Measurements from ENCODE around the gene ZG16. TPM values are rescaled to one million over a fixed set of nuclear protein-coding genes. Genes with fewer than 3 reads are reported as not detected.
"Not testable (repeated sequence)": the region's sequence is repeated elsewhere in the genome, so short reads cannot be mapped to it uniquely, and the experiment has no call there.

Gene ZG16
- total and polyA plus RNA-seq, 2 experiments from 2014 or later, result 2.7 to 3.0 TPM

- no peak overlapping the region for H2AFZ ChIP-seq
- no peaks in the 10 kb centered on the region for H3K9me2 ChIP-seq (replicated peaks; ENCODE audit: insufficient read depth)
- H4K20me1 ChIP-seq (ENCODE audit: insufficient read depth, poor library complexity, severe bottlenecking), result no peaks in the 10 kb centered on the region
- H3K27ac ChIP-seq, result peak overlapping the region; percentile 58
- 50% methylated on average over 1 of the region's 1 CpG for WGBS (ENCODE audit: low lambda C conversion rate, missing lambda C conversion rate)
- peak; percentile 52 for DNase-seq (ENCODE audit: low spot score)
- no peak overlapping the region for H3K4me2 ChIP-seq
- H3K4me3 ChIP-seq, result no peak overlapping the region
- no peaks in the 10 kb centered on the region for H3K79me2 ChIP-seq
- no peaks in the 10 kb centered on the region for H3K36me3 ChIP-seq (replicated peaks; ENCODE audit: insufficient read depth, low read depth)
- TF ChIP-seq, protein P1, sequence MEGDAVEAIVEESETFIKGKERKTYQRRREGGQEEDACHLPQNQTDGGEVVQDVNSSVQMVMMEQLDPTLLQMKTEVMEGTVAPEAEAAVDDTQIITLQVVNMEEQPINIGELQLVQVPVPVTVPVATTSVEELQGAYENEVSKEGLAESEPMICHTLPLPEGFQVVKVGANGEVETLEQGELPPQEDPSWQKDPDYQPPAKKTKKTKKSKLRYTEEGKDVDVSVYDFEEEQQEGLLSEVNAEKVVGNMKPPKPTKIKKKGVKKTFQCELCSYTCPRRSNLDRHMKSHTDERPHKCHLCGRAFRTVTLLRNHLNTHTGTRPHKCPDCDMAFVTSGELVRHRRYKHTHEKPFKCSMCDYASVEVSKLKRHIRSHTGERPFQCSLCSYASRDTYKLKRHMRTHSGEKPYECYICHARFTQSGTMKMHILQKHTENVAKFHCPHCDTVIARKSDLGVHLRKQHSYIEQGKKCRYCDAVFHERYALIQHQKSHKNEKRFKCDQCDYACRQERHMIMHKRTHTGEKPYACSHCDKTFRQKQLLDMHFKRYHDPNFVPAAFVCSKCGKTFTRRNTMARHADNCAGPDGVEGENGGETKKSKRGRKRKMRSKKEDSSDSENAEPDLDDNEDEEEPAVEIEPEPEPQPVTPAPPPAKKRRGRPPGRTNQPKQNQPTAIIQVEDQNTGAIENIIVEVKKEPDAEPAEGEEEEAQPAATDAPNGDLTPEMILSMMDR (IDR thresholded peaks at IDR 0.05; ENCODE audit: poor library complexity), result no peak
- TF ChIP-seq EZH2 (IDR thresholded peaks at IDR 0.05; ENCODE audit: borderline replicate concordance) (no peak), EZH2phosphoT487 (IDR thresholded peaks at IDR 0.05; ENCODE audit: low read depth, severe bottlenecking, unreplicated experiment) (no peak)
- H3K9me3 ChIP-seq (ENCODE audit: low read depth), result no peaks in the 10 kb centered on the region
- H3K4me1 ChIP-seq (ENCODE audit: insufficient read depth), result peaks cover 27% of the 10 kb centered on the region
- no peaks in the 10 kb centered on the region for H3K27me3 ChIP-seq
Measured at GRCh38 chr16:29756654-29757053, 21.4 kb upstream of the ZG16 start.

- H2AFZ ChIP-seq; H3K9me3 ChIP-seq (ENCODE audit: low read depth); H3K4me3 ChIP-seq; H3K9me2 ChIP-seq (replicated peaks; ENCODE audit: insufficient read depth); H3K27me3 ChIP-seq; DNase-seq (ENCODE audit: low spot score); H3K36me3 ChIP-seq (replicated peaks; ENCODE audit: insufficient read depth, low read depth); H3K79me2 ChIP-seq; H4K20me1 ChIP-seq (ENCODE audit: insufficient read depth, poor library complexity, severe bottlenecking): not testable (repeated sequence)
- WGBS (ENCODE audit: low lambda C conversion rate, missing lambda C conversion rate), result 65% methylated on average over 8 of the region's 8 CpGs
- Histone ChIP-seq H3K4me1 (ENCODE audit: insufficient read depth) (peaks cover 27% of the 10 kb centered on the region), H3K4me2 (peak overlapping the region; percentile 14), H3K27ac (peak overlapping the region; percentile 58)
Measured at GRCh38 chr16:29757086-29757485, 21.0 kb upstream of the ZG16 start.

GRCh38 chr16:29757950-29758466 lies 20.0 kb upstream of the ZG16 start:
- H3K27ac ChIP-seq, result peak overlapping the region; percentile 58
- H3K4me2 ChIP-seq, result no peak overlapping the region
- H2AFZ ChIP-seq, result peak overlapping the region; percentile 53
- H3K9me2 ChIP-seq (replicated peaks; ENCODE audit: insufficient read depth), result no peaks in the 10 kb centered on the region
- no peaks in the 10 kb centered on the region for H3K79me2 ChIP-seq
- peak; percentile 46 for DNase-seq (ENCODE audit: low spot score)
- H4K20me1 ChIP-seq (ENCODE audit: insufficient read depth, poor library complexity, severe bottlenecking), result no peaks in the 10 kb centered on the region
- 64% methylated on average over 6 of the region's 6 CpGs for WGBS (ENCODE audit: low lambda C conversion rate, missing lambda C conversion rate)
- H3K36me3 ChIP-seq (replicated peaks; ENCODE audit: insufficient read depth, low read depth), result no peaks in the 10 kb centered on the region
- no peaks in the 10 kb centered on the region for H3K27me3 ChIP-seq
- no peaks in the 10 kb centered on the region for H3K9me3 ChIP-seq (ENCODE audit: low read depth)
- TF ChIP-seq EZH2 (IDR thresholded peaks at IDR 0.05; ENCODE audit: borderline replicate concordance), result no peak
- no peak for TF ChIP-seq EZH2phosphoT487 (IDR thresholded peaks at IDR 0.05; ENCODE audit: low read depth, severe bottlenecking, unreplicated experiment)
- TF ChIP-seq, protein P1 (IDR thresholded peaks at IDR 0.05; ENCODE audit: poor library complexity), result no peak
- peaks cover 27% of the 10 kb centered on the region for H3K4me1 ChIP-seq (ENCODE audit: insufficient read depth)
- H3K4me3 ChIP-seq, result no peak overlapping the region

DNA sequence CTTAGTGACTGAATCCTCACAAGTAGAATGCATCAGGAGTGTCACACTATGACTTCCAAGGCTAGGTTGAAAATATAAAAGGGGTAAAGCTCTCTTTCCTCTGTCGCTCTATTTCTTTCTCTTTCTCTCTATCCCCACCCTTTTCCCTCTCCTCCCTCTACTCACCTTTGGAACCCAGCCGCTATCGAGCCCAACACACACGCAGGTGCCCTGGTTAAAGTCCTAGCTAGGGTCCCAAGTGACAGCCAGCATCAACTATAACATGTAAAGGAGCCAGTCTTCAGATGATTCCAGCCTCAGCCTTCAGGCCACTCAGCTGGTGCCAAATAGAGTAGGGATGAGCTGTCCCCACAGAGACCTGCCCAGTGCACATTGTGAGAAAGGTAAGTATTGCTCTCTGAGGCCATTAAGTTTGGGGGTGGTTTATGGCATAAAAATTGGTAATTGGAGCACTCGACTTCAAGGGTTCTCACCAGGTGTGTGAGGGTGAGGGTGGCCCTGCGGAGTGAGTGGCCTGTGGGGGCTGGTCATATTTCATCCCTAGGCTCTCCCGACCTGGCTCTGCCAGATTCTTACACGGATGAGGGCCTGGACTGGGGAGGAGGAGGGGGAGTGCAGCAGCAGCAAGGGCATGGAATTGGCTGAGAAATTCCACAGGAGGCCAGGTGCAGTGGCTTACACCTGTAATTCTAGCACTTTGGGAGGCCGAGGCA lies 17.3 kb upstream of the ZG16 start:
- TF ChIP-seq EZH2 (IDR thresholded peaks at IDR 0.05; ENCODE audit: borderline replicate concordance), result no peak
- TF ChIP-seq, protein P1 (IDR thresholded peaks at IDR 0.05; ENCODE audit: poor library complexity), result no peak
- TF ChIP-seq EZH2phosphoT487 (IDR thresholded peaks at IDR 0.05; ENCODE audit: low read depth, severe bottlenecking, unreplicated experiment), result no peak
- no peaks in the 10 kb centered on the region for H3K9me2 ChIP-seq (replicated peaks; ENCODE audit: insufficient read depth)
- peak; percentile 49 for DNase-seq (ENCODE audit: low spot score)
- no peak overlapping the region for H2AFZ ChIP-seq
- no peaks in the 10 kb centered on the region for H4K20me1 ChIP-seq (ENCODE audit: insufficient read depth, poor library complexity, severe bottlenecking)
- H3K36me3 ChIP-seq (replicated peaks; ENCODE audit: insufficient read depth, low read depth), result no peaks in the 10 kb centered on the region
- H3K27ac ChIP-seq, result peak overlapping the region; percentile 71
- H3K4me1 ChIP-seq (ENCODE audit: insufficient read depth), result peaks cover 27% of the 10 kb centered on the region
- H3K79me2 ChIP-seq, result no peaks in the 10 kb centered on the region
- WGBS (ENCODE audit: low lambda C conversion rate, missing lambda C conversion rate), result 57% methylated on average over 9 of the region's 9 CpGs
- no peak overlapping the region for H3K4me3 ChIP-seq
- no peaks in the 10 kb centered on the region for H3K9me3 ChIP-seq (ENCODE audit: low read depth)
- no peaks in the 10 kb centered on the region for H3K27me3 ChIP-seq
- H3K4me2 ChIP-seq, result peak overlapping the region; percentile 60

DNA sequence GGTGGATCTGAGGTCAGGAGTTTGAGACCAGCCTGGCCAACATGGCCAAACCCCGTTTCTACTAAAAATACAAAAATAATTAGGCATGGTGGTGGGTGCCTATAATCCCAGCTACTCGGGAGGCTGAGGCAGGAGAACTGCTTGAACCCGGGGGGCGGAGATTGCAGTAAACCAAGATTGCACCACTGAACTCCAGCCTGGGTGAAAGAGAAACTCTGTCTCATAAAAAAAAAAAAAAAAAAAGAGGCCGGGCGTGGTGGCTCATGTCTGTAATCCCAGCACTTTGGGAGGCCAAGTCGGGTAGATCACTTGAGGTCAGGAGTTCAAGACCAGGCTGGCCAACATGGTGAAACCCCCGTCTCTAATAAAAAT lies 16.8 kb upstream of the ZG16 start:
- H3K9me3 ChIP-seq (ENCODE audit: low read depth); H2AFZ ChIP-seq; H3K79me2 ChIP-seq; H3K27me3 ChIP-seq; H3K36me3 ChIP-seq (replicated peaks; ENCODE audit: insufficient read depth, low read depth); DNase-seq (ENCODE audit: low spot score); H3K4me3 ChIP-seq; H3K9me2 ChIP-seq (replicated peaks; ENCODE audit: insufficient read depth); H4K20me1 ChIP-seq (ENCODE audit: insufficient read depth, poor library complexity, severe bottlenecking): not testable (repeated sequence)
- peak overlapping the region; percentile 71 for H3K27ac ChIP-seq
- H3K4me2 ChIP-seq, result peak overlapping the region; percentile 60
- peaks cover 25% of the 10 kb centered on the region for H3K4me1 ChIP-seq (ENCODE audit: insufficient read depth)
- WGBS (ENCODE audit: low lambda C conversion rate, missing lambda C conversion rate), result 65% methylated on average over 7 of the region's 8 CpGs
